ENCODE measurements around the gene NID1.

Gene NID1

GRCh38 chr1:235989105-235989504 is 75.8 kb downstream of the NID1 start:
- no peak overlapping the region for H3K4me2 ChIP-seq (ENCODE audit: insufficient read depth, low read length, poor library complexity, severe bottlenecking)
- no peaks in the 10 kb centered on the region for H3K79me1 ChIP-seq (ENCODE audit: low read depth, low read length)
- H2BK12ac ChIP-seq (ENCODE audit: low read length) = no peak overlapping the region
- DNase-seq (ENCODE audit: low spot score) = no peak
- H2BK5ac ChIP-seq (ENCODE audit: low read length) = no peak overlapping the region
- H2BK120ac ChIP-seq (ENCODE audit: low read depth, low read length) = no peak overlapping the region
- H4K8ac ChIP-seq (ENCODE audit: low read depth, low read length) = no peak overlapping the region
- H3K27ac ChIP-seq (replicated peaks; ENCODE audit: low read length) = no peak overlapping the region
- no peak overlapping the region for H3K14ac ChIP-seq (ENCODE audit: low read length)
- H3K18ac ChIP-seq (ENCODE audit: low read length) = no peak overlapping the region
- no peak overlapping the region for H3K9ac ChIP-seq (ENCODE audit: low read depth, low read length, poor library complexity)
- no peak overlapping the region for H3K4me3 ChIP-seq (ENCODE audit: low read length in 2 of 2)
- peaks cover 20 to 23% of the 10 kb centered on the region in 2 donors for H3K9me3 ChIP-seq (replicated peaks in 1 of 2; ENCODE audit: control insufficient read depth in 2 of 2, insufficient read depth in 1 of 2, low read depth in 1 of 2, low read length in 2 of 2)
- H3K27me3 ChIP-seq (ENCODE audit: control insufficient read depth in 3 of 3, insufficient read depth in 3 of 3, low read depth in 1 of 3, low read length in 3 of 3) = no peaks in the 10 kb centered on the region
- H4K91ac ChIP-seq (ENCODE audit: low read depth, low read length, poor library complexity) = no peak overlapping the region
- H2AK5ac ChIP-seq (ENCODE audit: low read depth, low read length) = no peak overlapping the region
- no peak overlapping the region for H2AFZ ChIP-seq (ENCODE audit: low read length)
- H3K4me1 ChIP-seq (ENCODE audit: control insufficient read depth in 2 of 2, insufficient read depth in 1 of 2, low read depth in 1 of 2, low read length in 2 of 2) = peaks cover 0 to 5% of the 10 kb centered on the region in 2 donors
- no peak overlapping the region for H2BK15ac ChIP-seq (ENCODE audit: low read length)
- no CpG with 5 or more reads among the region's 1 CpG for WGBS, 2 donors (ENCODE audit: extremely low coverage in 2 of 2, insufficient read length in 2 of 2, insufficient replicate concordance in 1 of 2)
- H3K23ac ChIP-seq (ENCODE audit: low read depth, low read length, poor library complexity) = no peak overlapping the region
- no peak overlapping the region for H3K4ac ChIP-seq (ENCODE audit: low read length)
- peaks cover 26 to 35% of the 10 kb centered on the region in 2 donors for H3K36me3 ChIP-seq (replicated peaks in 1 of 2; ENCODE audit: control insufficient read depth in 2 of 2, insufficient read depth in 2 of 2, low read length in 2 of 2)

- no peak overlapping the region for H2BK15ac ChIP-seq (ENCODE audit: low read length)
- H3K4me1 ChIP-seq (ENCODE audit: control insufficient read depth in 2 of 2, insufficient read depth in 1 of 2, low read depth in 1 of 2, low read length in 2 of 2) = peaks cover 0 to 5% of the 10 kb centered on the region in 2 donors
- H3K9me3 ChIP-seq (replicated peaks in 1 of 2; ENCODE audit: control insufficient read depth in 2 of 2, insufficient read depth in 1 of 2, low read depth in 1 of 2, low read length in 2 of 2) = peaks cover 20 to 23% of the 10 kb centered on the region in 2 donors
- H3K4me3 ChIP-seq (ENCODE audit: low read length in 2 of 2) = no peak overlapping the region
- no peaks in the 10 kb centered on the region for H3K27me3 ChIP-seq (ENCODE audit: control insufficient read depth in 3 of 3, insufficient read depth in 3 of 3, low read depth in 1 of 3, low read length in 3 of 3)
- peaks cover 25 to 34% of the 10 kb centered on the region in 2 donors for H3K36me3 ChIP-seq (replicated peaks in 1 of 2; ENCODE audit: control insufficient read depth in 2 of 2, insufficient read depth in 2 of 2, low read length in 2 of 2)
- no peak overlapping the region for H3K23ac ChIP-seq (ENCODE audit: low read depth, low read length, poor library complexity)
- no peak overlapping the region for H4K8ac ChIP-seq (ENCODE audit: low read depth, low read length)
- no peak overlapping the region for H2AK5ac ChIP-seq (ENCODE audit: low read depth, low read length)
- no peak overlapping the region for H2BK5ac ChIP-seq (ENCODE audit: low read length)
- H3K9ac ChIP-seq (ENCODE audit: low read depth, low read length, poor library complexity) = no peak overlapping the region
- no peak for DNase-seq (ENCODE audit: low spot score)
- H3K27ac ChIP-seq (replicated peaks; ENCODE audit: low read length) = no peak overlapping the region
- no peak overlapping the region for H3K14ac ChIP-seq (ENCODE audit: low read length)
- H4K91ac ChIP-seq (ENCODE audit: low read depth, low read length, poor library complexity) = no peak overlapping the region
- no peak overlapping the region for H3K4ac ChIP-seq (ENCODE audit: low read length)
- H3K18ac ChIP-seq (ENCODE audit: low read length) = no peak overlapping the region
- H3K79me1 ChIP-seq (ENCODE audit: low read depth, low read length) = no peaks in the 10 kb centered on the region
- H2AFZ ChIP-seq (ENCODE audit: low read length) = no peak overlapping the region
- WGBS, 2 donors (ENCODE audit: extremely low coverage in 2 of 2, insufficient read length in 2 of 2, insufficient replicate concordance in 1 of 2) = no CpG with 5 or more reads among the region's 3 CpGs
- no peak overlapping the region for H3K4me2 ChIP-seq (ENCODE audit: insufficient read depth, low read length, poor library complexity, severe bottlenecking)
- no peak overlapping the region for H2BK120ac ChIP-seq (ENCODE audit: low read depth, low read length)
- H2BK12ac ChIP-seq (ENCODE audit: low read length) = no peak overlapping the region
Observed at GRCh38 chr1:235986869-235987268, 78.0 kb downstream of the NID1 start.

DNA sequence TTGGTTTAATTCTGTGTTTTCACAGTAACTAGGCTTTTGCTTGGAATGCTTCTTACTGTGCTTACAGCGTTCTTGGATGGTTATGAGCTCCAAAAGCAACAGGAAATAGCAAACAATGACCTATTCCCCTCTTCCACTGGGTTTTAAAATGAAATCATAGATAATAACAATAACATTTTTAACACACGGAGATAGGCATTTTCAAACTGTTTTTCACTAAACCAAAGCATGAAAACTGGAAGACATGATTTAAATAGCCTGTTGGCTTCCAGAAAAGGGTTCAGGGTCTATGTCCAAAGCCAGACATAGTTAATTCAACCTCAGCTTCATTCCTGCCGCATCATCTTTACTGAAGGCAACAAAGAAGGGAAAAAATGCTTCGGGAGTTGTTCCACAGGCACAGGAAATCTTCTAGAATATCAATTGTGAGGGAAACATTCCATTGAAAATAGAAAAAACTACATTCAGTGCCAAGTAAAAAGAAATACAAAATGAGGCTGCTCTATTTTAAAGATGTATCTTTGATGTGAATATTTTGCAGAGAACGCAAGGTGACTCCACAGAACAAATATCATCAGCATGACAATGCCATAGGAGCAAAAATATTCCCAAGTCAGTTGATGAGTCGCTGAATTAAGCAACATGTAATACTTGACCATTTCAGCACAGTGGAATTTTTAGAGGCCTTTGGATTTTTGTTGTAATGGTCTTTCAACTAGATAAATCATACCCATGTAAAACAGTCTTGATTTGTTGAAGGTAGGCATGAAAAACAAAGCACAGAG is 80.7 kb downstream of the NID1 start:
- Histone ChIP-seq H3K79me1 (ENCODE audit: low read depth, low read length) (no peaks in the 10 kb centered on the region), H3K4me2 (ENCODE audit: insufficient read depth, low read length, poor library complexity, severe bottlenecking) (no peak overlapping the region), H3K27ac (replicated peaks; ENCODE audit: low read length) (no peak overlapping the region)

DNA sequence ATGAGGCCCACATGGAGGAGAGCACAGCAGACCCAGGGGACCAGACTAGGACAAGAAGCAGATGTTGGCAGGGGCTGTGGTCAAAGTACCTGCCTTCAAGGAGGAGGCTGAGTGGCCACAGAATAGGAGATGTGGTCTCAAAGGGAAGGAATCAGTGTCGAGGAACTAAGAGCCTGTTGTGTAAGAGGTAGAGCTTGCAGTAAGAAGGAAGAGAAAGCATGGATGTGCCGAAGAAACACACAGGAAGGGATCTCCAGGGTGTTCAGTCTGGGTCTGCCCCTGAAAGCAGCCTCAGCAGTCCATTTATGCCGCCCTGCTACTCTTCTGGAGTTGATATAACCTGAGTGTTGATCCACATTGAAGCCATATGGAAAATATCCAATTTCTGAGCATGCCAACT is 83.9 kb downstream of the NID1 start:
- Histone ChIP-seq H2BK120ac (ENCODE audit: low read depth, low read length) (no peak overlapping the region), H3K27ac (replicated peaks; ENCODE audit: low read length) (no peak overlapping the region), H3K4me1 (ENCODE audit: control insufficient read depth in 2 of 2, insufficient read depth in 1 of 2, low read depth in 1 of 2, low read length in 2 of 2) (peaks cover 1 to 5% of the 10 kb centered on the region in 2 donors), H3K4ac (ENCODE audit: low read length) (no peak overlapping the region), H3K9me3 (replicated peaks in 1 of 2; ENCODE audit: control insufficient read depth in 2 of 2, insufficient read depth in 1 of 2, low read depth in 1 of 2, low read length in 2 of 2) (peaks cover 0 to 26% of the 10 kb centered on the region in 2 donors), H2BK15ac (ENCODE audit: low read length) (no peak overlapping the region), H2BK12ac (ENCODE audit: low read length) (no peak overlapping the region), H3K27me3 (ENCODE audit: control insufficient read depth in 3 of 3, insufficient read depth in 3 of 3, low read depth in 1 of 3, low read length in 3 of 3) (no peaks in the 10 kb centered on the region), H3K9ac (ENCODE audit: low read depth, low read length, poor library complexity) (no peak overlapping the region), H3K79me1 (ENCODE audit: low read depth, low read length) (no peaks in the 10 kb centered on the region), H2BK5ac (ENCODE audit: low read length) (no peak overlapping the region), H3K4me2 (ENCODE audit: insufficient read depth, low read length, poor library complexity, severe bottlenecking) (no peak overlapping the region), H3K36me3 (replicated peaks in 1 of 2; ENCODE audit: control insufficient read depth in 2 of 2, insufficient read depth in 2 of 2, low read length in 2 of 2) (peaks cover 47 to 68% of the 10 kb centered on the region in 2 donors), H2AFZ (ENCODE audit: low read length) (no peak overlapping the region), H4K91ac (ENCODE audit: low read depth, low read length, poor library complexity) (no peak overlapping the region), H3K18ac (ENCODE audit: low read length) (no peak overlapping the region), H4K8ac (ENCODE audit: low read depth, low read length) (no peak overlapping the region), H3K23ac (ENCODE audit: low read depth, low read length, poor library complexity) (no peak overlapping the region), H3K4me3 (ENCODE audit: low read length in 2 of 2) (no peak overlapping the region), H2AK5ac (ENCODE audit: low read depth, low read length) (no peak overlapping the region), H3K14ac (ENCODE audit: low read length) (no peak overlapping the region)
- WGBS, 2 donors (ENCODE audit: extremely low coverage in 2 of 2, insufficient read length in 2 of 2, insufficient replicate concordance in 1 of 2) = no CpG with 5 or more reads among the region's 3 CpGs
- no peak for DNase-seq (ENCODE audit: low spot score)

More for the DNA sequence above, 80.7 kb downstream of the NID1 start:
- H3K14ac ChIP-seq (ENCODE audit: low read length) = no peak overlapping the region
- H3K9ac ChIP-seq (ENCODE audit: low read depth, low read length, poor library complexity) = no peak overlapping the region
- no peak overlapping the region for H2AFZ ChIP-seq (ENCODE audit: low read length)
- no peak overlapping the region for H2AK5ac ChIP-seq (ENCODE audit: low read depth, low read length)
- no peak overlapping the region for H3K23ac ChIP-seq (ENCODE audit: low read depth, low read length, poor library complexity)
- WGBS, 2 donors (ENCODE audit: extremely low coverage in 2 of 2, insufficient read length in 2 of 2, insufficient replicate concordance in 1 of 2) = no CpG with 5 or more reads among the region's 6 CpGs
- no peak for DNase-seq (ENCODE audit: low spot score)
- no peak overlapping the region for H3K4me3 ChIP-seq (ENCODE audit: low read length in 2 of 2)
- no peak overlapping the region for H2BK120ac ChIP-seq (ENCODE audit: low read depth, low read length)
- H3K27me3 ChIP-seq (ENCODE audit: control insufficient read depth in 3 of 3, insufficient read depth in 3 of 3, low read depth in 1 of 3, low read length in 3 of 3) = no peaks in the 10 kb centered on the region
- H4K8ac ChIP-seq (ENCODE audit: low read depth, low read length) = no peak overlapping the region
- peaks cover 1 to 5% of the 10 kb centered on the region in 2 donors for H3K4me1 ChIP-seq (ENCODE audit: control insufficient read depth in 2 of 2, insufficient read depth in 1 of 2, low read depth in 1 of 2, low read length in 2 of 2)
- H3K36me3 ChIP-seq (replicated peaks in 1 of 2; ENCODE audit: control insufficient read depth in 2 of 2, insufficient read depth in 2 of 2, low read length in 2 of 2) = peaks cover 24 to 42% of the 10 kb centered on the region in 2 donors
- no peak overlapping the region for H3K4ac ChIP-seq (ENCODE audit: low read length)
- peaks cover 5 to 11% of the 10 kb centered on the region in 2 donors for H3K9me3 ChIP-seq (replicated peaks in 1 of 2; ENCODE audit: control insufficient read depth in 2 of 2, insufficient read depth in 1 of 2, low read depth in 1 of 2, low read length in 2 of 2)
- no peak overlapping the region for H2BK15ac ChIP-seq (ENCODE audit: low read length)
- H4K91ac ChIP-seq (ENCODE audit: low read depth, low read length, poor library complexity) = no peak overlapping the region
- no peak overlapping the region for H3K18ac ChIP-seq (ENCODE audit: low read length)
- no peak overlapping the region for H2BK12ac ChIP-seq (ENCODE audit: low read length)
- H2BK5ac ChIP-seq (ENCODE audit: low read length) = no peak overlapping the region

Data from neuronal stem cell (in vitro differentiated cells).